GM12874 (cell line): ENCODE data around the gene CDHR2.
A peak's percentile ranks its signal among the peaks of the same experiment; 100 is the strongest.

Experiments
- TF ChIP-seq, protein P1 (sequence below): IDR thresholded peaks from 2 replicates; pipeline ENCODE4 v1.5.1; 2011; ENCODE audit warnings: low read depth, mild to moderate bottlenecking, control low read depth, low read length, moderate library complexity; ENCODE audit not compliant: insufficient read depth

CDHR2 gene

DNA sequence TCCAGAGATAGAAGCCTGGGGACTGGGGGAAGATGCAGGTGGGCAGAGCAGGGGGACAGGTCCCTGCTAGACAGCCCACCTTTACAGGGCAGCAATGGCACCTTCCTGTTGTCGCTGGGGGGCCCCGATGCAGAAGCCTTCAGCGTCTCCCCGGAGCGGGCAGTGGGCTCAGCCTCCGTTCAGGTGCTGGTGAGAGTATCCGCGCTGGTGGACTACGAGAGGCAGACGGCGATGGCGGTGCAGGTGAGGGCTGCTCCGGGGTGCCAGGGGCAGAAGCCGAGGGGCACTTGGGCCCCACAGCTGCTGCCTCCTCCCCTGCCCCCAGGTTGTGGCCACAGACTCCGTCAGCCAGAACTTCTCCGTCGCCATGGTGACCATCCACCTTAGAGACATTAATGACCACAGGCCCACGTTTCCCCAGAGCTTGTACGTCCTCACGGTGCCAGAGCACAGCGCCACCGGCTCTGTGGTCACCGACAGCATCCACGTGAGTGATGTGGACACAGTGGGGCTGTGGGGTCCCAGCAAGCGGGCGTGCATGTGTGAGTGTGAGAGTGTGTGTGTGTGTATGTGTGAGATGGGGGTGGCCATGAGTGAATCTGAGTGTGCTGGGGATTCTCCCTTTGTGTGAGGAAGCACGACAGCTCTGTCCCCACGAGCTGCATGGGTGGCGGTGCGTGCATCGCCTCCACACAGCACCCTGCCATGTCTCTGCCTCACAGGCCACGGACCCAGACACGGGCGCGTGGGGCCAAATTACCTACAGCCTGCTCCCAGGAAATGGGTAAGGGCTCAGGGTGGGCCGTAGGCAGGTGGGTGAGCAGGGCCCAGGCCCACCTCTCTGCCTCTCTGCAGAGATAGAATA lies 28.4 kb downstream of the CDHR2 start:
- TF ChIP-seq, protein P1, sequence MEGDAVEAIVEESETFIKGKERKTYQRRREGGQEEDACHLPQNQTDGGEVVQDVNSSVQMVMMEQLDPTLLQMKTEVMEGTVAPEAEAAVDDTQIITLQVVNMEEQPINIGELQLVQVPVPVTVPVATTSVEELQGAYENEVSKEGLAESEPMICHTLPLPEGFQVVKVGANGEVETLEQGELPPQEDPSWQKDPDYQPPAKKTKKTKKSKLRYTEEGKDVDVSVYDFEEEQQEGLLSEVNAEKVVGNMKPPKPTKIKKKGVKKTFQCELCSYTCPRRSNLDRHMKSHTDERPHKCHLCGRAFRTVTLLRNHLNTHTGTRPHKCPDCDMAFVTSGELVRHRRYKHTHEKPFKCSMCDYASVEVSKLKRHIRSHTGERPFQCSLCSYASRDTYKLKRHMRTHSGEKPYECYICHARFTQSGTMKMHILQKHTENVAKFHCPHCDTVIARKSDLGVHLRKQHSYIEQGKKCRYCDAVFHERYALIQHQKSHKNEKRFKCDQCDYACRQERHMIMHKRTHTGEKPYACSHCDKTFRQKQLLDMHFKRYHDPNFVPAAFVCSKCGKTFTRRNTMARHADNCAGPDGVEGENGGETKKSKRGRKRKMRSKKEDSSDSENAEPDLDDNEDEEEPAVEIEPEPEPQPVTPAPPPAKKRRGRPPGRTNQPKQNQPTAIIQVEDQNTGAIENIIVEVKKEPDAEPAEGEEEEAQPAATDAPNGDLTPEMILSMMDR, result no peak

DNA sequence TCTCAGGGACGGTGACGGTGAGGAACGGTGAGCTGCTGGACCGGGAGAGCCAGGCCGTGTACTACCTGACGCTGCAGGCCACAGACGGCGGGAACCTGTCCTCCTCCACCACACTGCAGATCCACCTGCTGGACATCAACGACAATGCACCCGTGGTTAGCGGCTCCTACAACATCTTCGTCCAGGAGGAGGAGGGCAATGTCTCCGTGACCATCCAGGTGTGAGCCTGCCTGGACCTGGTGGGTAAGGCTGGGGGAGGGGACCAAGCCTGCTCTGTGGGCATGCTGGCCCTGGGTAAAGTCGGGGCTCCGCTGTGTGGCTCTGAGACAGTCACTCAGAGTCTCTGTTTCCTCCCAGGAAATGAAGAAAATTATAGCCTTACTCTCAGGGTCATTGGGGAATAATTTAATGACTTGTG lies 29.3 kb downstream of the CDHR2 start:
- TF ChIP-seq, protein P1, result peak; percentile 26; the same call in 1 of the 2 replicates

DNA sequence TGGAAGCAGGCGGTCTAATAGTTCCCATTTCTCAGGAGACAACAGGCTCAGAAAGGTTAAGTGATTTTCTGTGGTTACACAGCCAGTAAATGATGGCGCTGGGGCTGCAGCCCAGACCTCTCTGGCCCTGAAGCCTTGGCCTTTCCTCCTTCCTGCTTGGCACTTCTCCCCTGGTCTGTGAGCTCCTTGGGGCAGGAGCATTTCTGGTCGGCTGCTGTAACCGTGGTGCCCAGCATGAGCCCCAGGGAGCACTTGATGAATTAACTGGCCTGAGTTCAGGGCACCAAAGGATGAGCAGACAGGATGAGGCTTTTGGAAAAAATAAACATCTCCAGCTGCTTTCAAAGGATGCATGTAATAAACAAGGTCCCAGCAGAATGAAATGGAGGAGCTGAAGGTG lies 30.2 kb downstream of the CDHR2 start:
- TF ChIP-seq, protein P1, result no peak

DNA sequence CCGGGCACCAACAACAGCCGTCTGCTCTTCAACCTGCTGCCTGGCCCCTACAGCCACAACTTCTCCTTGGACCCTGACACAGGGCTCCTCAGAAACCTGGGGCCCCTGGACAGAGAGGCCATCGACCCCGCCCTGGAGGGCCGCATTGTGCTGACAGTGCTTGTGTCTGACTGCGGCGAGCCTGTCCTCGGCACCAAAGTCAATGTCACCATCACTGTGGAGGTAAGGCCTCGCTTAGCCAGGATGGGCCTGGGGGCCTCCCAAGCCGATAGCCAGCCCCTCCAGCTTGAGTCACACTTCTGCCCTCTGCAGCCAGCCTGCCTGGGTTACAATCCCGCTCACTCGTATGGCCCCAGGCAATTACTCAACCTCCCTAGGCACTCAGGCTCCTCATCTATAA lies 32.2 kb downstream of the CDHR2 start:
- TF ChIP-seq, protein P1, result no peak

DNA sequence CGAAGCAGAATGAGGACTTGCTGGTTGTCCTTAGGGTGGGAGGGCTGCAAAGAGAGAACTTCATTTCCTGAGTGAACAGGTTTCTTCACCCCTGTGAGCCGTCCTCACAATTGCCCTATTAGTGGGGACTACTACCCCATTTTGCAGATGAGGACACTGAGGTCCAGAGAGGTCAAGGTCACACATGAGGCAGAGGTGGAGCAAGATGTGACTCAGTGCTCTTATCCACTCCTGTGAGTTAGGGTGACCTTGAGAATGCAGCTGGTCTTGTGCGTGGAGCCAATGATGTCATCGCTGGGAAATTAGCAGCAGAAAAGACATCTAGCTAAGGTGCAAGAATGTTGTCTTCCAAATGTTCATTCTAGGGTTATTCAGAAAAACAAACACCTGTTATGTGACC lies 33.9 kb downstream of the CDHR2 start:
- TF ChIP-seq, protein P1, result no peak

DNA sequence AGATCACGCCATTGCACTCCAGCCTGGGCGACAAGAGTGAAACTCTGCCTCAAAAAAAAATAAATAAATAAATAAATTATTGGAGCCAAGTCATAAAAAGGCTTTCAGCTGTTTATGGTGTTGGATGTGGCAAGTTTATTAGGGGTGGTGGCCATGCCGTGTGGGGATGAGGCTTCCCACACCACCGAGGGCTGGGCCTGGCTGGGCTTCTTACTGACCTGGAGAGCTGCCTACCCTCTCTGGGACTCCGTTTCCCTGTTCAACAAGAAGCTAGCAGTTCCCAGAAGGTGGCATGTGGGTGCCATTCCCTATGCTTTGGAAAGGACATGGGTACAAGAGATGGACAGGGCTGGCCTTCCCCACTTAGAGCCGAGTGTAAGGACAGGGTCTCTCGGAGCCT lies 38.3 kb downstream of the CDHR2 start:
- TF ChIP-seq, protein P1, result no peak

DNA sequence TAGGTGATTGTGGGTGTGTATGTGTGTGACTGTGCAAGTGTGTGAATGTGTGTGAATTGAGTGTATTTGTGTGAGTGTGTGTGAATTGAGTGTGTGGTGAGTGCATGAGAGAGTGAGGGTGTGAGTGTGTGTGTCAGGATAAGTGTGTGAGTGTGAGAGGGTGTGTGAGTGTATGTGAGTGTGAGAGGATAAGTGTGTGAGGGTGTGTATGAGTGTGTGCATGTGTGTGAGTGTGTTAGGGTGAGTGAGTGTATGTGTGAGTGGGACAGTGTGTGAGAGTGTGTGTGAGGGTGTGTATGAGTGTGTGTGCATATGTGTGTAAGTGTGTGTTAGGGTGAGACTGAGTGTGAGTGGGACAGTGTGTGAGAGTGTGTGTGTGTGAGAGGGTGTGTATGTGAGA lies 39.2 kb downstream of the CDHR2 start:
- TF ChIP-seq, protein P1, result no peak
